A549 (cell line): ENCODE data around the gene SLC13A4.

Experiments used
- BCL3 ChIP-seq: fragments of >200 bp; sonication (Bioruptor Twin); formaldehyde crosslinking; IDR thresholded peaks from 3 replicates; pipeline ENCODE4 v1.6.1; 2016
- BHLHE40 ChIP-seq: IDR thresholded peaks from 2 replicates; pipeline ENCODE4 v1.6.1; 2012; ENCODE audit warnings: low read depth, low read length, inconsistent platforms
- CTCF ChIP-seq: fragments of >200 bp; sonication (Bioruptor Twin); formaldehyde crosslinking; IDR thresholded peaks from 3 replicates; pipeline ENCODE4 v1.5.1; 2016
- ELK1 ChIP-seq: fragments of 150-350 bp; IDR thresholded peaks from 2 replicates; pipeline ENCODE4 v1.6.1; 2014; ENCODE audit warnings: low read depth, mild to moderate bottlenecking, low read length
- FOSL2 ChIP-seq, 2 experiments: fragments of 450-650 bp in 1 of 2; fragments of >200 bp in 1 of 2; sonication (Bioruptor Twin) in 1 of 2; formaldehyde crosslinking; IDR thresholded peaks; 2 replicates each; pipeline versions ENCODE4 v1.5.0 to v1.6.1; 2016 to 2020; ENCODE audit warnings: mild to moderate bottlenecking in 1 of 2, moderate library complexity in 1 of 2
- JUNB ChIP-seq: fragments of >200 bp; sonication (Bioruptor Twin); formaldehyde crosslinking; IDR thresholded peaks from 2 replicates; pipeline ENCODE4 v1.6.1; 2016
- MAFK ChIP-seq: fragments of 450-650 bp; IDR thresholded peaks from 2 replicates; pipeline ENCODE4 v1.6.1; 2014; ENCODE audit not compliant: partially characterized antibody
- MAX ChIP-seq: IDR thresholded peaks from 2 replicates; pipeline ENCODE4 v1.6.1; 2012
- MYC ChIP-seq: IDR thresholded peaks from 2 replicates; pipeline ENCODE4 v1.6.1; 2012; ENCODE audit warnings: mild to moderate bottlenecking, inconsistent platforms, low read length, improper control_type of control experiment, borderline replicate concordance
- NR3C1 ChIP-seq: fragments of >200 bp; sonication (Bioruptor Twin); formaldehyde crosslinking; IDR thresholded peaks from 3 replicates; pipeline ENCODE4 v1.6.1; 2017
- POLR2A ChIP-seq: IDR thresholded peaks from 2 replicates; pipeline ENCODE4 v1.6.1; 2012; ENCODE audit warnings: mild to moderate bottlenecking, low read length
- RAD21 ChIP-seq, 2 experiments: fragments of >200 bp in 1 of 2; sonication (Bioruptor Twin) in 1 of 2; formaldehyde crosslinking in 1 of 2; IDR thresholded peaks in 1 of 2; conservative IDR thresholded peaks in 1 of 2; 2 replicates in 1 of 2; 3 replicates in 1 of 2; pipeline ENCODE4 v1.6.1; 2012 to 2018; ENCODE audit warnings: inconsistent platforms in 1 of 2
- RFX5 ChIP-seq: fragments of 450-650 bp; IDR thresholded peaks from 2 replicates; pipeline ENCODE4 v1.7.1; 2014; ENCODE audit warnings: antibody characterized with exemption, mild to moderate bottlenecking, moderate library complexity

- TF ChIP-seq CTCF: no peak
- no peak for TF ChIP-seq ELK1
- TF ChIP-seq MYC: no peak
- TF ChIP-seq NR3C1: no peak
- TF ChIP-seq BHLHE40: no peak
- no peak for TF ChIP-seq RAD21 (conservative IDR thresholded peaks at IDR 0.05 in 1 of 2, IDR thresholded peaks at IDR 0.05 in 1 of 2)
- no peak for TF ChIP-seq MAFK
- TF ChIP-seq MAX: no peak
- no peak for TF ChIP-seq POLR2A
- no peak for TF ChIP-seq JUNB
- no peak for TF ChIP-seq FOSL2 (IDR thresholded peaks at IDR 0.05)
- TF ChIP-seq FOSL2 (CRISPR knock-in tag; IDR thresholded peaks at IDR 0.05): no peak
- no peak for TF ChIP-seq RFX5
- TF ChIP-seq BCL3: no peak
Observed at GRCh38 chr7:135681762-135682161, 46.2 kb downstream of the SLC13A4 start.
